ENCODE data around the gene OR52J3. TPM values are rescaled to one million over a fixed set of nuclear protein-coding genes. Genes with fewer than 3 reads are reported as not detected.

OR52J3 gene
- total and polyA plus RNA-seq, 2 donors (not counting 3 experiments of a cell fraction or from before 2014, with no cell fraction given) = not detected

- no peak overlapping the region for H3K4me2 ChIP-seq (ENCODE audit: insufficient read depth, low read length)
- intact Hi-C loops (cut with micrococcal nuclease) (no loop called here), dilution Hi-C loops (cut with MboI; ENCODE audit: extremely low pct_ligation_motif_present, low sequenced_read_pairs) (no loop called here)
- no peaks in the 10 kb centered on the region for H3K9me1 ChIP-seq (replicated peaks; ENCODE audit: control insufficient read depth, extremely low read depth, insufficient read depth, low read length)
- no peak overlapping the region for H3K4me3 ChIP-seq (replicated peaks in 1 of 3; ENCODE audit: insufficient read depth in 1 of 3, low read depth in 1 of 3, low read length in 3 of 3)
- CTCF ChIA-PET = no interaction called here
- no peak for FAIRE-seq
- POLR2A ChIA-PET = no interaction called here
- H3K79me2 ChIP-seq (ENCODE audit: control insufficient read depth, insufficient read depth, low read length) = no peaks in the 10 kb centered on the region
- H3K9me3 ChIP-seq (replicated peaks; ENCODE audit: control insufficient read depth, insufficient read depth, low read length) = no peaks in the 10 kb centered on the region
- DNase-seq (ENCODE audit: low read depth, low spot score) = no peak
- no peaks in the 10 kb centered on the region for H3K27me3 ChIP-seq (ENCODE audit: control insufficient read depth in 2 of 2, insufficient read depth in 2 of 2, low read length in 2 of 2)
- no peak overlapping the region for H3K27ac ChIP-seq (ENCODE audit: insufficient read depth, low read depth, low read length)
- no peaks in the 10 kb centered on the region for H3K4me1 ChIP-seq (ENCODE audit: control insufficient read depth, extremely low read depth, insufficient read depth, low read length)
- H3K9ac ChIP-seq (replicated peaks; ENCODE audit: extremely low read depth, insufficient read depth, low read length) = no peak overlapping the region
- no peaks in the 10 kb centered on the region for H4K20me1 ChIP-seq (replicated peaks; ENCODE audit: control insufficient read depth, extremely low read depth, insufficient read depth, low read length)
- TF ChIP-seq MYC (IDR thresholded peaks at IDR 0.05; ENCODE audit: low read depth, low read length) (no peak), GATA2 (IDR thresholded peaks at IDR 0.05; ENCODE audit: insufficient read depth, insufficient read length, low read depth, low read length) (no peak), POLR2A (IDR thresholded peaks at IDR 0.05; ENCODE audit: low read depth, low read length) (no peak), CTCF (IDR thresholded peaks at IDR 0.05; ENCODE audit: extremely low read depth in 1 of 2, insufficient read depth in 1 of 2, low read depth in 1 of 2, low read length in 2 of 2) (no peak), EZH2 (IDR thresholded peaks at IDR 0.05; ENCODE audit: borderline replicate concordance, low read depth, low read length, severe bottlenecking) (no peak), POLR2AphosphoS5 (IDR thresholded peaks at IDR 0.05; ENCODE audit: insufficient read depth, low read depth, low read length) (no peak), FOS (IDR thresholded peaks at IDR 0.05; ENCODE audit: borderline replicate concordance, insufficient read depth, low read length) (no peak), MAX (IDR thresholded peaks at IDR 0.05; ENCODE audit: insufficient read depth, insufficient read length) (no peak), JUN (IDR thresholded peaks at IDR 0.05; ENCODE audit: borderline replicate concordance, insufficient read depth, insufficient read length, low read depth) (no peak)
- no peaks in the 10 kb centered on the region for H3K36me3 ChIP-seq (ENCODE audit: control insufficient read depth in 2 of 2, extremely low read depth in 1 of 2, insufficient read depth in 2 of 2, low read length in 2 of 2)
- BruUV-seq (replicated peaks) = no TSS peak
- no peak overlapping the region for H2AFZ ChIP-seq (ENCODE audit: low read depth, low read length)
Observed at GRCh38 chr11:5040876-5041275, 5.5 kb upstream of the OR52J3 start.
